Measurements from ENCODE around the gene MADD.

DNA sequence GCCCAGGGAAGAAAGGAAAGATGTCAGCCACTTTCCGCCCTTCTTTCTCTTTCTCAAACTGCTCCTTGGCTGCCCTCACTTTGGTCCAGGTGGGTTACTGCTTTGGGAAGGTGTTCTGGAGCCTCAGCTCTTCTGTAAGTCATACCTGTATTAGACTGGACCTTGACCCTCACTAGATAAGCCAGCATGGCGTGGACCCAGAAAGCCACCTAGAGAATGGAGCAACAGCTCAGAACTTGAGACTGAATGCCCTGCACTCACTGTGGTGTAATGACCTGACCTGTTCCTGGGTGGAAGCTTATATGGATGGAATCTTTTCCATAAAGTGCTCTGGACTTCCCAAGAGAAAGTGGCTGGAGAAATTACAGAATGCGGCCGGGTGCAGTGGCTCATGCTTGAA lies 36.9 kb upstream of the MADD start:
- TF ChIP-seq CTCF (IDR thresholded peaks at IDR 0.05): no peak
- TF ChIP-seq POLR2A (IDR thresholded peaks at IDR 0.05): no peak
